ENCODE measurements around the gene CPLX3.
A peak's percentile ranks its signal among the peaks of the same experiment; 100 is the strongest.

CPLX3 gene

DNA sequence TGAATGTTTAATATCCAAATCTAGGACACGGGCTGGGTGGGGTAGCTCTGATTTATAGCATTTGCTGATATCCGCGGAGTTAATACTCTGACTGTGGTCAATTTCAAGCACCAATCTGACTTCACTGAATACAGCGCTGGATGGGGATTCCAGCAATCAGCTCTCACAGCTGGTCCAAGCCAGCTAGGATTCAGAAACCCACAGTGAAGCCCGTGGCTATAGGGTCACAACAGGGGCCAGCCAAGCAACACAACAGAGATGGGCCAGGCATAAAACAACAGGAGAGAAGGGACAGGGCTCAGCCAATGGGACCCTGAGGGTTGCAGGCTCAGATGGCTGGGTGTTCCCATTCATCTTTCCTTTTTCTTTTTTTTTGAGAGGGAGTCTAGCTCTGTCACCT lies 19.1 kb upstream of the CPLX3 start:
- no peak for TF ChIP-seq TAF1 (IDR thresholded peaks at IDR 0.05; ENCODE audit: low read depth)
- TF ChIP-seq TEAD4 (IDR thresholded peaks at IDR 0.05), result no peak
- no peak for TF ChIP-seq RAD21 (IDR thresholded peaks at IDR 0.05; ENCODE audit: low read depth)
- TF ChIP-seq EP300 (IDR thresholded peaks at IDR 0.05; ENCODE audit: borderline replicate concordance), result no peak
- TF ChIP-seq, protein P1, sequence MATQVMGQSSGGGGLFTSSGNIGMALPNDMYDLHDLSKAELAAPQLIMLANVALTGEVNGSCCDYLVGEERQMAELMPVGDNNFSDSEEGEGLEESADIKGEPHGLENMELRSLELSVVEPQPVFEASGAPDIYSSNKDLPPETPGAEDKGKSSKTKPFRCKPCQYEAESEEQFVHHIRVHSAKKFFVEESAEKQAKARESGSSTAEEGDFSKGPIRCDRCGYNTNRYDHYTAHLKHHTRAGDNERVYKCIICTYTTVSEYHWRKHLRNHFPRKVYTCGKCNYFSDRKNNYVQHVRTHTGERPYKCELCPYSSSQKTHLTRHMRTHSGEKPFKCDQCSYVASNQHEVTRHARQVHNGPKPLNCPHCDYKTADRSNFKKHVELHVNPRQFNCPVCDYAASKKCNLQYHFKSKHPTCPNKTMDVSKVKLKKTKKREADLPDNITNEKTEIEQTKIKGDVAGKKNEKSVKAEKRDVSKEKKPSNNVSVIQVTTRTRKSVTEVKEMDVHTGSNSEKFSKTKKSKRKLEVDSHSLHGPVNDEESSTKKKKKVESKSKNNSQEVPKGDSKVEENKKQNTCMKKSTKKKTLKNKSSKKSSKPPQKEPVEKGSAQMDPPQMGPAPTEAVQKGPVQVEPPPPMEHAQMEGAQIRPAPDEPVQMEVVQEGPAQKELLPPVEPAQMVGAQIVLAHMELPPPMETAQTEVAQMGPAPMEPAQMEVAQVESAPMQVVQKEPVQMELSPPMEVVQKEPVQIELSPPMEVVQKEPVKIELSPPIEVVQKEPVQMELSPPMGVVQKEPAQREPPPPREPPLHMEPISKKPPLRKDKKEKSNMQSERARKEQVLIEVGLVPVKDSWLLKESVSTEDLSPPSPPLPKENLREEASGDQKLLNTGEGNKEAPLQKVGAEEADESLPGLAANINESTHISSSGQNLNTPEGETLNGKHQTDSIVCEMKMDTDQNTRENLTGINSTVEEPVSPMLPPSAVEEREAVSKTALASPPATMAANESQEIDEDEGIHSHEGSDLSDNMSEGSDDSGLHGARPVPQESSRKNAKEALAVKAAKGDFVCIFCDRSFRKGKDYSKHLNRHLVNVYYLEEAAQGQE (IDR thresholded peaks at IDR 0.05; ENCODE audit: low read depth), result no peak
- no peak for TF ChIP-seq YY1 (IDR thresholded peaks at IDR 0.05; ENCODE audit: low read depth)
- no peak for TF ChIP-seq TCF12 (IDR thresholded peaks at IDR 0.05; ENCODE audit: low read depth)
- TF ChIP-seq, protein P2, sequence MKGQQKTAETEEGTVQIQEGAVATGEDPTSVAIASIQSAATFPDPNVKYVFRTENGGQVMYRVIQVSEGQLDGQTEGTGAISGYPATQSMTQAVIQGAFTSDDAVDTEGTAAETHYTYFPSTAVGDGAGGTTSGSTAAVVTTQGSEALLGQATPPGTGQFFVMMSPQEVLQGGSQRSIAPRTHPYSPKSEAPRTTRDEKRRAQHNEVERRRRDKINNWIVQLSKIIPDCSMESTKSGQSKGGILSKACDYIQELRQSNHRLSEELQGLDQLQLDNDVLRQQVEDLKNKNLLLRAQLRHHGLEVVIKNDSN (IDR thresholded peaks at IDR 0.05), result no peak
- no peak for TF ChIP-seq ZBTB7A (IDR thresholded peaks at IDR 0.05; ENCODE audit: low read depth)
- TF ChIP-seq, protein P3, sequence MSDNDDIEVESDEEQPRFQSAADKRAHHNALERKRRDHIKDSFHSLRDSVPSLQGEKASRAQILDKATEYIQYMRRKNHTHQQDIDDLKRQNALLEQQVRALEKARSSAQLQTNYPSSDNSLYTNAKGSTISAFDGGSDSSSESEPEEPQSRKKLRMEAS (IDR thresholded peaks at IDR 0.05), result no peak
- TF ChIP-seq CREB1 (IDR thresholded peaks at IDR 0.05; ENCODE audit: low read depth), result no peak
- TF ChIP-seq EGR1 (IDR thresholded peaks at IDR 0.05), result no peak

DNA sequence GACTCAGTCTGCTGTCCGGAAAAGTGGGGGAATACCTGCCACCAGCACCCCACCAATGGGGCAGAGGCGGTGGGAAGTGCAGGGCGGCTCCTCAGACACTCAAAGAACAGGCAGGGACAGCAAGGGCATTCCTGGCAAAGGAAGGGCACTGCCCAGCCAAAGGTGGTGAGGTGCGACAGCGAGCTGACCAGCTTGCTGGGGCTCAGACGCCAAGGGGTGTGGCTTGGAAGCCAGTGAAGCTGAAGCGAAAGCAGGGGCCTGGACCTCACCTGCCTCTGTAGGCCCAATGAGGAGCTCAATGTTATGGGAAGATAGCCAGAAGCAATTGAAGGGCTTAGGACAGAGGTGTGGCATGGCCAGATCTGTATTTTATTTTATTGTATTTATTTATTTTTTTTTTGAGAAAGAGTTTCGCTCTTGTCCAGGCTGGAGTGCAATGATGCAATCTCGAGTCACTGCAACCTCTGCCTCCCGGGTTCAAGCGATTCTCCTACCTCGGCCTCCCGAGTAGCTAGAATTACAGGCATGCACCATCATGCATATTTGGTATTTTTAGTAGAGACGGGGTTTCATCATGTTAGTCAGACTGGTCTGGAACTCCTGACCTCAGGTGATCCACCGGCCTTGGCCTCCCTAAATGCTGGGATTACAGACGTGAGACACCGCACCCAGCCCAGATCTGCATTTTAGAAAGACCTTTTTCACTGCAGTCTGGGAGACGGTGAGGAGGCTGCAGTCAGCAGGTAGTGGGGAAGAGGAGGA lies 18.2 kb upstream of the CPLX3 start:
- 0 out of 2 replicates have a peak, but pooled peaks have one; percentile 25 for TF ChIP-seq CEBPB (IDR thresholded peaks at IDR 0.05)
- no peak for TF ChIP-seq NFIC (IDR thresholded peaks at IDR 0.05)

DNA sequence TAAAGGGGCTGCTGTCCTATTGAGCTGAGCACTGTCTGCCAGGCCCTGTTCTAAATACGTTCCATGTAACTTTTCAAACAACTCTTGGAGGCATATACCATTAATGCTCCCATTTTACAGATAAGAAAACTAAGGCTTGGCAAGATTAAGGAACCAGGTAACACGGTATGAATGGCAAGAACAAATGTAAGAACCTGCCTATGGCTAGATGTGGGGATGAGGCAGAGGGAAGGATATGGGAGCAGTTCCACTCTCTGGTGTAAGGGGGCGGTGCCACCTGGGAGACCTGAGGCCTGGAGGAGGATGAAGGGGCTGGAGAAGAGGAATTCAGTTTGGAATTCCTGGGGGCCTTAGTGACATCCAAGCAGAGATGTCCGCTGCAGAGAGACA lies 17.6 kb upstream of the CPLX3 start:
- TF ChIP-seq EP300 (IDR thresholded peaks at IDR 0.05; ENCODE audit: borderline replicate concordance) (no peak), FOXM1 (IDR thresholded peaks at IDR 0.05; ENCODE audit: borderline replicate concordance, low read depth) (no peak), TAF1 (IDR thresholded peaks at IDR 0.05; ENCODE audit: low read depth) (no peak), ZBTB7A (IDR thresholded peaks at IDR 0.05; ENCODE audit: low read depth) (no peak), CEBPB (IDR thresholded peaks at IDR 0.05) (no peak), NFIC (IDR thresholded peaks at IDR 0.05) (no peak), TEAD4 (IDR thresholded peaks at IDR 0.05) (no peak), YY1 (IDR thresholded peaks at IDR 0.05; ENCODE audit: low read depth) (no peak), CREB1 (IDR thresholded peaks at IDR 0.05; ENCODE audit: low read depth) (no peak), EGR1 (IDR thresholded peaks at IDR 0.05) (no peak), TCF12 (IDR thresholded peaks at IDR 0.05; ENCODE audit: low read depth) (no peak)
- TF ChIP-seq, protein P3 (IDR thresholded peaks at IDR 0.05), result no peak
- TF ChIP-seq, protein P2 (IDR thresholded peaks at IDR 0.05), result no peak

DNA sequence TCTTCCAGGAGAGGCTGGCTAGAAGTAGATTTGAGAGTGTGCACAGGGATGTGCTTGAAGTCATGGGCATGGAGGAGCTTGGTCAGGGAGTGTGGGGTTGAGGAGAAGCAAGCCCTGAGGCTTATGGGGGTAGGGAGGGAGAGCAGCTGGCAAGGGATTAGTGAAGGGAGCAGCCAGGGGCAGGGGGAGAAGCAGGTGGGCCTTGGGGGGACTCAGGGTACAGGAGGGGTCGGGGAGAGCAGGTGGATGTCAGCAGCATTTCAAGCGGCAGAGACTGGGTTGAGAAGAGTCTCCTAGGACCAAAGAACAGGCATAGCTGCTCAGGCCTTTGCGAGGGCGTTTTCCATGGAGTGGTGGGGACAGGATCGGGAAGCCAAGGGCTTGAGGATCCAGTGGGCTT lies 17.2 kb upstream of the CPLX3 start:
- TF ChIP-seq, protein P2 (IDR thresholded peaks at IDR 0.05), result no peak
- TF ChIP-seq RAD21 (IDR thresholded peaks at IDR 0.05; ENCODE audit: low read depth) (no peak), TEAD4 (IDR thresholded peaks at IDR 0.05) (no peak), NFIC (IDR thresholded peaks at IDR 0.05) (no peak)

DNA sequence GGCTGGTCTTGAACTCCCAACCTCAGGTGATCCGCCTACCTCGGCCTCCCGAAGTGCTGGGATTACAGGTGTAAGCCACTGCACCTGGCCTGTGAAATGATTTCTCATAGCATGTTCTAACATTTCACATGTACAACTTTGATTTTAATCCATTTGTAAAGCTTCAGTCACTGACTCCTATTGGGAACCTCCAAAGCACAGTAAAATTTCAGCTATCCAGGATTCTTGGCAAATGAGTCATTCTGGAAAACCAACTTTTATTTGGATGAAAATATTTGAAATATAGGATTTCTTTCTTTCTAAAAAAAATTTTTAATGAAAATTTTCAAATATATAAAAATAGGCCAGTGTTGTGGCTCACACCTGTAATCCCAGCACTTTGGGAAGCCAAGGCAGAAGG lies 16.5 kb upstream of the CPLX3 start:
- TF ChIP-seq TAF1 (IDR thresholded peaks at IDR 0.05; ENCODE audit: low read depth), result no peak
- no peak for TF ChIP-seq FOXM1 (IDR thresholded peaks at IDR 0.05; ENCODE audit: borderline replicate concordance, low read depth)
- no peak for TF ChIP-seq RAD21 (IDR thresholded peaks at IDR 0.05; ENCODE audit: low read depth)

DNA sequence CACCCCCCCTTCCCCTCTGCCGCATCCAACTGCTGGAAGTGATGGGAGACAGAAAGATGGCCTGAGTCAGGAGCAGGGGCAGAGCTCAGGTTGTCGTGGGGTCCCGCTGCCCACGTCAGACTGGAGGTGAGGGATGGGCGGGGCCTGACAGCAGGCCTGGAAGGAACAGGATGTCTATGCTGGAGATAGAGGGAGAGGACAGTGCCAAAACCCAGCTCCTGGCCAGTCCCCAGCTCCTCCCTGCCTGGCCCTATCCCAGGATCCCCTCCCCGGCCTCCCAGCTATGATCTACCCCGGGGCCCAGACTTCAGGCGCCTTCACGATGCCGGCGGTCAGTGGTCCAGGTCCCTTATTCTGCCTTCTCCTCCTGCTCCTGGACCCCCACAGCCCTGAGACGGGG lies 13.9 kb upstream of the CPLX3 start, which contains the start of gene LMAN1L:
TSS of gene LMAN1L (plus strand) at position 303 of the 400 bp plus-strand sequence. CDS start at position 323, 20 bp downstream.
- TF ChIP-seq CREB1 (IDR thresholded peaks at IDR 0.05; ENCODE audit: low read depth) (no peak), RAD21 (IDR thresholded peaks at IDR 0.05; ENCODE audit: low read depth) (no peak), TAF1 (IDR thresholded peaks at IDR 0.05; ENCODE audit: low read depth) (no peak), NFIC (IDR thresholded peaks at IDR 0.05) (no peak)

DNA sequence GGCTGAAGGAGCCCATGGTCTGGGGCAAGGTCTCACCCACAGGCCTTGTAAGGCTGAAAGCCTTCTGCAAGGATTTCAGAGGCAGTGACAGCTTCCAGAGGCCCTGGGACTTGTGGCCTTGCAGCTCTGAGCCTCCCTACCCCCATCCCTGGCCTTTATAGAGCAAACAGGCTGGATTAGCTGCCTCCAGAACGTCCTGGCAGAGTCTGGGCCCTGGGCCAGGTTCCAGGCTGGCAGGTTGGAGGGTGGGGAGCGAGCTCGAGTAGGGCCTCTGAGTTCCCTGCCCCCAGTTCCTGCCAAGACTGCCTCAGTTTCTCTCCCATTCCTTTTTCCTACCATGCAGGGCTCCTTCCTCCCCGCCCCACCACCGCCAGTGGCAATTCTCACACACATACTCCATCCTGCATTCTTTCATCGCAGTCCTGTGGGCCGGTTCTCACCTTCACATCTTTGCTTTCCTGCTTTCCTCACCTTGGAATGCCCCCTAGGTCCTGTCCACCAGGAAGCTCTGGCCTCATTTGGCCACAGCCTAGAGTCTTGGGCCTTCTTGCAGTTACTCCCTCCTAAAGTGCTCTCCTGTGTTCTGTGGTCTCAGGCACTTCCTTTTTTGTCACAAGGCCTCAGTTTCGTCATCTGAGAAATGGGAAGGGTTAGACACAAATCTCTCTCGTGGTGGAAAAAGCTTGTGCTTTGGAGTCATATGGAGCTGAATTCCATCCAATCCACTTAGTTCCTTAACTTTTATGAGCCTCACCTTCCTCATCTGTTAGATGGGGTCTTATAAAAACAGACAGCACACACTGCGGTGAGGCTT lies 11.1 kb upstream of the CPLX3 start:
- TF ChIP-seq NFIC (IDR thresholded peaks at IDR 0.05), result peak; percentile 36; the same call in 1 of the 2 replicates
- TF ChIP-seq YY1 (IDR thresholded peaks at IDR 0.05; ENCODE audit: low read depth), result no peak
